Neural progenitor cell (in vitro differentiated cells): ENCODE results near the gene SHROOM3. TPM values are rescaled to one million over a fixed set of nuclear protein-coding genes. Genes with fewer than 3 reads are reported as not detected.
A peak's percentile ranks its signal among the peaks of the same experiment; 100 is the strongest.

Source experiments
- DNase-seq: peaks from one replicate; pipeline ENCODE4 v3.0.0-alpha.2; 2016; ENCODE audit warnings: low spot score
- H2AFZ ChIP-seq: fragments of 200-600 bp; sonication (generic); replicated peaks from 2 replicates; pipeline ENCODE4 v1.6.1; 2016; ENCODE audit warnings: antibody characterized with exemption
- H3F3A ChIP-seq: fragments of 200-600 bp; sonication (generic); 2 replicates; pipeline ENCODE4 v1.6.1; 2016; ENCODE audit warnings: antibody characterized with exemption, low read depth
- H3K27ac ChIP-seq: fragments of 200-600 bp; sonication (generic); 2 replicates; pipeline ENCODE4 v1.5.1; 2016; ENCODE audit warnings: mild to moderate bottlenecking
- H3K27me3 ChIP-seq: fragments of 200-600 bp; sonication (generic); 2 replicates; pipeline ENCODE4 v1.6.1; 2016; ENCODE audit warnings: mild to moderate bottlenecking, moderate library complexity
- H3K36me3 ChIP-seq: fragments of 200-600 bp; sonication (generic); 2 replicates; pipeline ENCODE4 v1.5.1; 2016
- H3K4me1 ChIP-seq: fragments of 200-600 bp; sonication (generic); 2 replicates; pipeline ENCODE4 v1.6.1; 2016; ENCODE audit warnings: mixed run types
- H3K4me2 ChIP-seq: fragments of 200-600 bp; sonication (generic); 2 replicates; pipeline ENCODE4 v1.6.1; 2016
- H3K4me3 ChIP-seq: fragments of 200-600 bp; sonication (generic); 2 replicates; pipeline ENCODE4 v1.5.1; 2016
- H3K79me2 ChIP-seq: fragments of 200-600 bp; sonication (generic); 2 replicates; pipeline ENCODE4 v1.6.1; 2016; ENCODE audit warnings: low read depth
- H3K9ac ChIP-seq: fragments of 200-600 bp; sonication (generic); 2 replicates; pipeline ENCODE4 v1.6.1; 2016
- H3K9me3 ChIP-seq: fragments of 200-600 bp; sonication (generic); 2 replicates; pipeline ENCODE4 v1.5.1; 2016; ENCODE audit warnings: low read depth
- H4K20me1 ChIP-seq: fragments of 200-600 bp; sonication (generic); 2 replicates; pipeline ENCODE4 v1.6.1; 2016; ENCODE audit warnings: low read depth
- H3K27ac Mint-ChIP-seq: 3 replicates; pipeline ENCODE4 v1.8.0; 2021; ENCODE audit warnings: mixed read lengths
- H3K27me3 Mint-ChIP-seq: 2 replicates; pipeline ENCODE4 v1.8.0; 2022; ENCODE audit warnings: low read depth, mild to moderate bottlenecking, inconsistent platforms, moderate library complexity, mixed read lengths; ENCODE audit not compliant: insufficient read depth
- H3K36me3 Mint-ChIP-seq: 3 replicates; pipeline ENCODE4 v1.8.0; 2021; ENCODE audit warnings: mixed read lengths
- H3K4me1 Mint-ChIP-seq: 3 replicates; pipeline ENCODE4 v1.8.0; 2021; ENCODE audit warnings: mixed read lengths
- H3K4me3 Mint-ChIP-seq: 3 replicates; pipeline ENCODE4 v1.8.0; 2021; ENCODE audit warnings: mild to moderate bottlenecking, moderate library complexity, mixed read lengths
- H3K9me3 Mint-ChIP-seq: 3 replicates; pipeline ENCODE4 v1.8.0; 2020; ENCODE audit warnings: mixed read lengths
- CTCF ChIP-seq: fragments of 200-600 bp; sonication (generic); IDR thresholded peaks from 2 replicates; pipeline ENCODE4 v1.5.1; 2017; ENCODE audit warnings: antibody characterized with exemption, mild to moderate bottlenecking
- EZH2 ChIP-seq: fragments of 200-600 bp; sonication (generic); IDR thresholded peaks from 2 replicates; pipeline ENCODE4 v1.6.1; 2017; ENCODE audit warnings: antibody characterized with exemption, mild to moderate bottlenecking, moderate library complexity
- EZH2phosphoT487 ChIP-seq: fragments of 200-600 bp; sonication (generic); IDR thresholded peaks from 2 replicates; pipeline ENCODE4 v1.6.1; 2017; ENCODE audit warnings: antibody characterized with exemption
- total RNA-seq: library from RNA; depleted of rRNA; stranded (reverse); fragments of >200 nt; gene quantifications from 2 replicates; pipeline ENCODE4 v1.2.3, GENCODE V29; 2015; ENCODE audit warnings: low replicate concordance

The SHROOM3 gene
- total RNA-seq, 1 donor from 2014 or later = 36.6 TPM

DNA sequence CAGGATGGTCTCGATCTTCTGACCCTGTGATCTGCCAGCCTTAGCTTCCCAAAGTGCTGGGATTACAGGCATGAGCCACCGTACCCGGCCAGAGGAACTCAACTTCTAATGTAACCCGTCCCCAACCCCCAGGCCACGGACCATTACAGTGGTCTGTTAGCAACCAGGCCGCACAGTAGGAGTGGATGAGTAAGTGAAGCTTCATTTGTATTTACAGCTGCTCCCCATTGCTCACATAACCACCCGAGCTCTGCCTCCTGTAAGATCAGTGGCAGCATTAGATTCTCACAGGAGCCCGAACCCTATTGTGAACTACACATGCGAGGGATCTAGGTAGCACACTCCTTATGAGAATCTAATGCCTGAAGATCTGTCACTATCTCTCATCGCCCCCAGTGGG is 119.6 kb downstream of the SHROOM3 start:
- peaks cover 33% of the 10 kb centered on the region for H4K20me1 ChIP-seq
- H2AFZ ChIP-seq = no peak overlapping the region
- no peak overlapping the region for H3K4me3 ChIP-seq
- Mint-ChIP-seq H3K4me3 (no peak overlapping the region), H3K36me3 (peaks cover 30% of the 10 kb centered on the region), H3K9me3 (peaks cover 18% of the 10 kb centered on the region), H3K27ac (no peak overlapping the region), H3K27me3 (no peaks in the 10 kb centered on the region), H3K4me1 (peaks cover 35% of the 10 kb centered on the region)
- no peak overlapping the region for H3K9ac ChIP-seq
- H3K79me2 ChIP-seq = peaks cover 49% of the 10 kb centered on the region
- TF ChIP-seq EZH2phosphoT487 (no peak), EZH2 (no peak), CTCF (no peak)
- peaks cover 27% of the 10 kb centered on the region for H3K4me1 ChIP-seq
- H3K27me3 ChIP-seq = no peaks in the 10 kb centered on the region
- no peak overlapping the region for H3K4me2 ChIP-seq
- H3K36me3 ChIP-seq = peaks cover 5% of the 10 kb centered on the region
- DNase-seq = no peak
- H3F3A ChIP-seq = peaks cover 21% of the 10 kb centered on the region
- H3K9me3 ChIP-seq = no peaks in the 10 kb centered on the region
- H3K27ac ChIP-seq = no peak overlapping the region

GRCh38 chr4:76556452-76556851 is 121.4 kb downstream of the SHROOM3 start:
- TF ChIP-seq EZH2 (no peak), CTCF (no peak), EZH2phosphoT487 (no peak)
- Mint-ChIP-seq H3K4me1 (peaks cover 47% of the 10 kb centered on the region), H3K4me3 (no peak overlapping the region), H3K27me3 (no peaks in the 10 kb centered on the region), H3K27ac (peak overlapping the region; percentile 69), H3K36me3 (peaks cover 32% of the 10 kb centered on the region), H3K9me3 (peaks cover 18% of the 10 kb centered on the region)
- Histone ChIP-seq H3K27me3 (no peaks in the 10 kb centered on the region), H3K4me1 (peaks cover 33% of the 10 kb centered on the region), H3F3A (peaks cover 23% of the 10 kb centered on the region), H3K4me2 (no peak overlapping the region), H3K9me3 (no peaks in the 10 kb centered on the region), H3K27ac (no peak overlapping the region), H4K20me1 (peaks cover 30% of the 10 kb centered on the region), H2AFZ (no peak overlapping the region), H3K79me2 (peaks cover 47% of the 10 kb centered on the region), H3K4me3 (no peak overlapping the region), H3K9ac (no peak overlapping the region), H3K36me3 (peaks cover 5% of the 10 kb centered on the region)
- no peak for DNase-seq

- DNase-seq = peak; percentile 44
- no peaks in the 10 kb centered on the region for H3K9me3 ChIP-seq
- peak overlapping the region; percentile 65 for H3K4me2 ChIP-seq
- peaks cover 23% of the 10 kb centered on the region for H3F3A ChIP-seq
- Mint-ChIP-seq H3K27ac (peak overlapping the region; percentile 97), H3K4me3 (peak overlapping the region; percentile 72), H3K36me3 (peaks cover 34% of the 10 kb centered on the region), H3K9me3 (peaks cover 16% of the 10 kb centered on the region), H3K4me1 (peaks cover 60% of the 10 kb centered on the region), H3K27me3 (no peaks in the 10 kb centered on the region)
- H3K4me1 ChIP-seq = peaks cover 38% of the 10 kb centered on the region
- H3K79me2 ChIP-seq = peaks cover 33% of the 10 kb centered on the region
- peak overlapping the region; percentile 15 for H3K4me3 ChIP-seq
- H3K36me3 ChIP-seq = peaks cover 5% of the 10 kb centered on the region
- H2AFZ ChIP-seq = no peak overlapping the region
- TF ChIP-seq EZH2 (no peak), EZH2phosphoT487 (no peak), CTCF (no peak)
- H4K20me1 ChIP-seq = peaks cover 30% of the 10 kb centered on the region
- peak overlapping the region; percentile 70 for H3K27ac ChIP-seq
- H3K27me3 ChIP-seq = no peaks in the 10 kb centered on the region
- H3K9ac ChIP-seq = no peak overlapping the region
Observed at GRCh38 chr4:76558396-76559235, 123.6 kb downstream of the SHROOM3 start.
